ENCODE measurements around the gene SLC9A7.

SLC9A7 gene

DNA sequence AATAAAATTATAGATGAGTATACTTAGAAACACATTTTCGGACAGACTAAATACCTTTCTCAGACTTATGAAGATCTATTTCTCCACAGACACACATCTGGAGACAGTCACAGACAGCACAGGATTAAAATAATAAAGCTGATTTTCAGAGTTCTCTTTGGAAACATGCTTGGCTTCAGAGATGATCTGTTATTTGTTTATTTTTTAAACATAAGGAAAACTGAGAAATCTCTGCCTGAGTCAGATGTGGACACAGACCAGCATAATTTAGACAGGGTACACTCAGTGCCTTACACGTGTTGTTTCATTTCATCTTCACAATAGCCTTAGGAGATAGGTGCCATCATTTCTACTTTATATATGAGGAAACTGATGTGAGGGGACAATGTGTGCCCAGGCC, 92.1 kb downstream of the SLC9A7 start:
- Histone ChIP-seq H2AFZ (ENCODE audit: insufficient read depth, low read length, poor library complexity) (no peak overlapping the region), H3K4me1 (ENCODE audit: control insufficient read depth in 1 of 2, insufficient read depth in 2 of 2, low read length in 2 of 2) (no peaks in the 10 kb centered on the region), H3K18ac (ENCODE audit: low read length) (no peak overlapping the region), H2BK12ac (ENCODE audit: low read length) (no peak overlapping the region), H3K4me3 (ENCODE audit: low read depth, low read length) (no peak overlapping the region), H4K91ac (ENCODE audit: low read depth, low read length) (no peak overlapping the region), H3K79me1 (ENCODE audit: low read length) (no peaks in the 10 kb centered on the region), H3K4ac (ENCODE audit: low read depth, low read length) (no peak overlapping the region), H3K9ac (ENCODE audit: low read length) (no peak overlapping the region), H4K8ac (ENCODE audit: low read depth, low read length) (no peak overlapping the region), H3K4me2 (ENCODE audit: low read length) (no peak overlapping the region), H2BK5ac (ENCODE audit: low read depth, low read length, poor library complexity) (no peak overlapping the region), H3K9me3 (ENCODE audit: insufficient read depth, low read depth, low read length) (no peaks in the 10 kb centered on the region), H3K79me2 (ENCODE audit: control insufficient read depth, insufficient read depth, low read length, poor library complexity) (no peaks in the 10 kb centered on the region), H3K23ac (ENCODE audit: low read length) (no peak overlapping the region), H3K27me3 (ENCODE audit: insufficient read depth, low read length) (no peaks in the 10 kb centered on the region), H3K27ac (ENCODE audit: low read depth, low read length) (no peak overlapping the region), H3K36me3 (ENCODE audit: control insufficient read depth in 1 of 2, insufficient read depth in 2 of 2, low read length in 2 of 2) (no peaks in the 10 kb centered on the region), H4K12ac (ENCODE audit: low read depth, low read length) (no peak overlapping the region), H2AK5ac (ENCODE audit: low read length) (no peak overlapping the region), H3K14ac (ENCODE audit: low read length) (no peak overlapping the region), H2BK120ac (ENCODE audit: insufficient read depth, low read length, poor library complexity) (no peak overlapping the region)
- no peak for DNase-seq
- WGBS (ENCODE audit: extremely low coverage, insufficient coverage, insufficient read length): no CpG with 5 or more reads among the region's 2 CpGs

DNA sequence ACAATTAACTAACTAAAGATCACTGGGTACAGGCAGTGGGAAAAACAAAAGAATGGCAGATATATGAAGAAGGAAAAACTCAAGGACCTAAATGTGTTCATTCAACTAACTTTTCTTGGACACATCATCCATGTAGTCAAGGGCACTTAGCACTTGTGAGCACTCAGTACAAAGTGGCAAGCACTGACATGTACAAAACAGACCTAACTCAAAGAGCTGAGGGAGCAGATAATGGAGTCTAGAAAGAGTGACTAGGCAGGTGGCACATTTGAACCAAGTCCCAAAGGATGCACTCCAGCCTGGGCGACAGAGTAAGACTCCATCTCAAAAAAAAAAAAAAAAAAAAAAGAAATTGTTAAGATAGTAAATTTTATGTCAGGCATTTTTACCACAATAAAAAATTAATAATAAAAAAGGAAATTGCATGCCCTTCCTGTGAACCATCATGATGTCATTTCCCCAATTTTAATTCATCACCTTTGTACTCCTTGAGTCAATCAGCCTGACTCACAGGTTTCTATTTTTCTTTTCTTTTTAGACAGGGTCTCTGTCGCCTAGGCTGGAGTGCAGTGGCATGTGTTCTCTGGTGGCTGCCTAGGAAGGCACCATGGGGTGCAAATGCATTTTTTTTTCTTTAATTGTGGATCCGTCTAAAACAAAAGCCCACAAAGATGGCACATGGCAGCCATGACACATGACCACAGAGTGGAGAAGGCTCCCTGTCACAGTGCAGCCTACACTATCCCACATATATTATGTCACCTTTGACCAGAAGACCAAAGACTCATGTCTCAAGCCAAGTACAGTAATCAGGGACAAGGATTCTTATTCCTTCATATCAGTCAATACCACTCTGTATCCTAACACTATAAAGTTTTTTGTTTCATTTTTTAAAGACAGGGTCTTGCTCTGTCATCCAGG, 93.4 kb downstream of the SLC9A7 start:
- no peak overlapping the region for H4K8ac ChIP-seq (ENCODE audit: low read depth, low read length)
- H2BK5ac ChIP-seq (ENCODE audit: low read depth, low read length, poor library complexity): no peak overlapping the region
- no peaks in the 10 kb centered on the region for H3K4me1 ChIP-seq (ENCODE audit: control insufficient read depth in 1 of 2, insufficient read depth in 2 of 2, low read length in 2 of 2)
- no peak for DNase-seq
- no peak overlapping the region for H3K4me3 ChIP-seq (ENCODE audit: low read depth, low read length)
- no peak overlapping the region for H3K27ac ChIP-seq (ENCODE audit: low read depth, low read length)
- no peaks in the 10 kb centered on the region for H3K79me2 ChIP-seq (ENCODE audit: control insufficient read depth, insufficient read depth, low read length, poor library complexity)
- no peaks in the 10 kb centered on the region for H3K27me3 ChIP-seq (ENCODE audit: insufficient read depth, low read length)
- no peak overlapping the region for H2BK12ac ChIP-seq (ENCODE audit: low read length)
- H3K18ac ChIP-seq (ENCODE audit: low read length): no peak overlapping the region
- H3K23ac ChIP-seq (ENCODE audit: low read length): no peak overlapping the region
- no peak overlapping the region for H4K91ac ChIP-seq (ENCODE audit: low read depth, low read length)
- H3K14ac ChIP-seq (ENCODE audit: low read length): no peak overlapping the region
- no peak overlapping the region for H2AFZ ChIP-seq (ENCODE audit: insufficient read depth, low read length, poor library complexity)
- H3K9me3 ChIP-seq (ENCODE audit: insufficient read depth, low read depth, low read length): no peaks in the 10 kb centered on the region
- no peak overlapping the region for H3K9ac ChIP-seq (ENCODE audit: low read length)
- H2AK5ac ChIP-seq (ENCODE audit: low read length): no peak overlapping the region
- H3K79me1 ChIP-seq (ENCODE audit: low read length): no peaks in the 10 kb centered on the region
- H3K4me2 ChIP-seq (ENCODE audit: low read length): no peak overlapping the region
- H3K36me3 ChIP-seq (ENCODE audit: control insufficient read depth in 1 of 2, insufficient read depth in 2 of 2, low read length in 2 of 2): no peaks in the 10 kb centered on the region
- no peak overlapping the region for H2BK120ac ChIP-seq (ENCODE audit: insufficient read depth, low read length, poor library complexity)
- H4K12ac ChIP-seq (ENCODE audit: low read depth, low read length): no peak overlapping the region
- no CpG with 5 or more reads among the region's 3 CpGs for WGBS (ENCODE audit: extremely low coverage, insufficient coverage, insufficient read length)
- H3K4ac ChIP-seq (ENCODE audit: low read depth, low read length): no peak overlapping the region

DNA sequence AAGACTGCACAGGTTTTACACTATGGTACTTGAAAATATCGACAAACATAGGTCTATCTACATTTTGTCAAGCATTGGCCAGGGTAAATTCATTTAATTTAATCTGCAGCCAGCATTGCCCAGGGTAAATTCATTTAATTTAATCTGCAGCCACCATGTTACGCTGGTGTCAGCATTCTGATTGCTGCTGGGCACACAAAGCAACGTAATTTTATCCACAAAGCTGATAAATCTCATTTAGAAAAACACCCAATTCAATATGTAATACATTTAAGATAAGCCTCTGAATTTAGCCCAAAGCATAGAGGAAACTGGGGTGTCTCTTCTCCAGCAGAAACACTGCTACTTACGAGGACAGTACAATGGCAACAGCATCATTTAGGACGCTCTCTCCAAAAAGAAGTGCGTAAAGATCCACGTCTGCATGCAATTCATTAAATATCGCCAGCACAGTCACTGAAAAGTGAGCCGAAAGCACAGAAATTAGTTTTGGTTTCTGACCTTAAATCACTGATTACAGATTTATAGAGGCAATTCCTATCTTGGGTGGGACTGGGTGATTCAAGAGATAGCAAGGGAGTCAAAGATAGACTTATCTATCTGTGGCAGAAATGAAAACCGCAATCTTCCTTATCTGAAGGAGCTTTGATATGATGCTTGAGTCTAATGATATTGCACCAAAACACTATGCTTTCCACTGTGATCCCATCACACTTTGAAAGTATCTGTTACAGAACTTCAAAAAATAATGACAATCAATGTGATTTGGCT, 96.5 kb downstream of the SLC9A7 start:
- Histone ChIP-seq H3K4me1 (ENCODE audit: control insufficient read depth in 1 of 2, insufficient read depth in 2 of 2, low read length in 2 of 2) (no peaks in the 10 kb centered on the region), H2AK5ac (ENCODE audit: low read length) (no peak overlapping the region), H3K27me3 (ENCODE audit: insufficient read depth, low read length) (no peaks in the 10 kb centered on the region), H4K12ac (ENCODE audit: low read depth, low read length) (no peak overlapping the region), H3K23ac (ENCODE audit: low read length) (no peak overlapping the region), H2BK120ac (ENCODE audit: insufficient read depth, low read length, poor library complexity) (no peak overlapping the region), H2AFZ (ENCODE audit: insufficient read depth, low read length, poor library complexity) (no peak overlapping the region), H3K79me1 (ENCODE audit: low read length) (no peaks in the 10 kb centered on the region), H3K27ac (ENCODE audit: low read depth, low read length) (no peak overlapping the region), H4K8ac (ENCODE audit: low read depth, low read length) (no peak overlapping the region), H3K79me2 (ENCODE audit: control insufficient read depth, insufficient read depth, low read length, poor library complexity) (no peaks in the 10 kb centered on the region), H3K4ac (ENCODE audit: low read depth, low read length) (no peak overlapping the region), H3K14ac (ENCODE audit: low read length) (no peak overlapping the region), H3K18ac (ENCODE audit: low read length) (no peak overlapping the region), H2BK12ac (ENCODE audit: low read length) (no peak overlapping the region), H4K91ac (ENCODE audit: low read depth, low read length) (no peak overlapping the region), H3K9ac (ENCODE audit: low read length) (no peak overlapping the region), H3K9me3 (ENCODE audit: insufficient read depth, low read depth, low read length) (no peaks in the 10 kb centered on the region), H2BK5ac (ENCODE audit: low read depth, low read length, poor library complexity) (no peak overlapping the region), H3K4me3 (ENCODE audit: low read depth, low read length) (no peak overlapping the region), H3K4me2 (ENCODE audit: low read length) (no peak overlapping the region), H3K36me3 (ENCODE audit: control insufficient read depth in 1 of 2, insufficient read depth in 2 of 2, low read length in 2 of 2) (no peaks in the 10 kb centered on the region)
- DNase-seq: no peak
- no CpG with 5 or more reads among the region's 10 CpGs for WGBS (ENCODE audit: extremely low coverage, insufficient coverage, insufficient read length)

DNA sequence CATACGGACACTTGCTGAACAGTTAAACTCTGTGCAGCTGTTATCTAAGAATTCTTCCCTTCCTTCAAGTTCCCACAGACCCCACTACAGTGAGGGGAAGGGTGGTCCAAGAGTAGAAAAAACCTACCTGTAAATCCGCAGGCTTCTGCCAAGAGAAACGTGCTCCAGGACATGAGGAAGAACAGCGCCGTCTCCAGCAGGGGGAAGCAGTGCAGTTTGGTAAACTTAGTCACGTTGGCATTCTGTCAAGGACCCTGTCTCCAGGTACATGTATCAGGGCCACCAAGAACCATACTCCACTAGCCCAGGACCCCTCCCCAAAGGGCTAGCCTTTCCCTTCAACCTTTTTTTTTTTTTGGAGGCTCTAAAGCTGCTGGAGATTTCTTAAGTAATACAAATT, 105.4 kb downstream of the SLC9A7 start:
- H3K4me2 ChIP-seq (ENCODE audit: low read length): no peak overlapping the region

More for the DNA sequence above, 105.4 kb downstream of the SLC9A7 start:
- no peak overlapping the region for H3K4me3 ChIP-seq (ENCODE audit: low read depth, low read length)
- no peak overlapping the region for H4K8ac ChIP-seq (ENCODE audit: low read depth, low read length)
- no peak overlapping the region for H2AK5ac ChIP-seq (ENCODE audit: low read length)
- no peak overlapping the region for H3K18ac ChIP-seq (ENCODE audit: low read length)
- WGBS (ENCODE audit: extremely low coverage, insufficient coverage, insufficient read length): no CpG with 5 or more reads among the region's 6 CpGs
- H2BK12ac ChIP-seq (ENCODE audit: low read length): no peak overlapping the region
- no peaks in the 10 kb centered on the region for H3K79me2 ChIP-seq (ENCODE audit: control insufficient read depth, insufficient read depth, low read length, poor library complexity)
- no peak overlapping the region for H3K27ac ChIP-seq (ENCODE audit: low read depth, low read length)
- peak in 1 of 2 donors; percentile 41 for DNase-seq
- no peak overlapping the region for H3K4ac ChIP-seq (ENCODE audit: low read depth, low read length)
- no peak overlapping the region for H3K14ac ChIP-seq (ENCODE audit: low read length)
- H3K79me1 ChIP-seq (ENCODE audit: low read length): no peaks in the 10 kb centered on the region
- no peak overlapping the region for H2BK5ac ChIP-seq (ENCODE audit: low read depth, low read length, poor library complexity)
- no peak overlapping the region for H2BK120ac ChIP-seq (ENCODE audit: insufficient read depth, low read length, poor library complexity)
- no peak overlapping the region for H3K23ac ChIP-seq (ENCODE audit: low read length)
- no peak overlapping the region for H4K91ac ChIP-seq (ENCODE audit: low read depth, low read length)
- no peaks in the 10 kb centered on the region for H3K36me3 ChIP-seq (ENCODE audit: control insufficient read depth in 1 of 2, insufficient read depth in 2 of 2, low read length in 2 of 2)
- H3K9me3 ChIP-seq (ENCODE audit: insufficient read depth, low read depth, low read length): no peaks in the 10 kb centered on the region
- no peak overlapping the region for H4K12ac ChIP-seq (ENCODE audit: low read depth, low read length)
- no peak overlapping the region for H2AFZ ChIP-seq (ENCODE audit: insufficient read depth, low read length, poor library complexity)
- H3K4me1 ChIP-seq (ENCODE audit: control insufficient read depth in 1 of 2, insufficient read depth in 2 of 2, low read length in 2 of 2): peaks cover 2% of the 10 kb centered on the region in 2 experiments
- no peaks in the 10 kb centered on the region for H3K27me3 ChIP-seq (ENCODE audit: insufficient read depth, low read length)
- H3K9ac ChIP-seq (ENCODE audit: low read length): no peak overlapping the region
